Tibial artery (tissue), 4 donors: ENCODE data around the gene MYH3.

Experiments
- DNase-seq, 2 donors: peaks; one replicate each; pipeline ENCODE4 v3.0.0-alpha.2; 2019
- H3K27ac ChIP-seq, 2 donors: fragments of 200-600 bp; sonication (generic) in 1 of 2; 1 replicate in 1 of 2; 2 replicates in 1 of 2; pipeline ENCODE4 v1.5.1; 2018 to 2019; ENCODE audit warnings: mild to moderate bottlenecking in 1 of 2
- H3K27me3 ChIP-seq, 2 donors: fragments of 200-600 bp; sonication (generic) in 1 of 2; one replicate each; pipeline versions ENCODE4 v1.5.1 to v1.6.0; 2016 to 2019
- H3K36me3 ChIP-seq, 3 donors: fragments of 200-600 bp; sonication (generic) in 2 of 3; one replicate each; pipeline ENCODE4 v1.5.1; 2016 to 2019; ENCODE audit warnings: mild to moderate bottlenecking in 2 of 3
- H3K4me1 ChIP-seq, 4 donors: fragments of 200-600 bp; sonication (generic) in 2 of 4; 1 replicate in 3 of 4; 2 replicates in 1 of 4; pipeline ENCODE4 v1.5.1; 2016 to 2019
- H3K4me3 ChIP-seq, 2 donors: fragments of 200-600 bp; sonication (generic) in 1 of 2; 1 replicate in 1 of 2; 2 replicates in 1 of 2; pipeline ENCODE4 v1.5.1; 2018 to 2019; ENCODE audit warnings: mild to moderate bottlenecking in 2 of 2
- H3K9me3 ChIP-seq, 3 donors: fragments of 200-600 bp; sonication (generic) in 1 of 3; one replicate each; pipeline ENCODE4 v1.5.1; 2016 to 2019
- CTCF ChIP-seq, 2 experiments: fragments of 200-600 bp in 1 of 2; fragments of 450-650 bp in 1 of 2; IDR thresholded peaks; one replicate each; pipeline ENCODE4 v1.5.1; 2017 to 2019; ENCODE audit warnings: antibody characterized with exemption in 2 of 2, mild to moderate bottlenecking in 1 of 2, moderate library complexity in 1 of 2
- intact Hi-C: fragments of 100-400 bp; cut with DNase I; formaldehyde crosslinking; loops from one replicate; pipeline ENCODE4 v1.15.0; 2023; ENCODE audit warnings: low total_unique reads

Gene MYH3

DNA sequence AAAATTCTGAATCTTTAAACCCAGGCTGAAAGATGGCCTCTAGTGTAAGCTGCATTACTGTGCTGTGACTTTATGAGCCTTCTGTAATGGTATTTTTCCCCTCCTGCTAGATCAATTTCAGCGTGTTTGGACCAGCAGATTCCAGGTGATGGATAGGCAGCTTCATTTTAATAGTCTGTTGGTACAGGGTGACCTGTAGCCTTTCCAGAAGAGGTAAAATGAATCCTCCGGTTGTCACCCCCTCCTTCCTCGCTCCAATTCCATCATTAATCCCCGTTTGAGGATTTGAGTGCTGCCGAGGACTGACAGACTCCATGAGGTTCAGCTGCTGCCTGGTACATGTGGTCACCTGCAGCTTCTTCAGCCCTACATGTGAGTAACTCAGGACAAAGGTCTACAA is 48.9 kb downstream of the MYH3 start:
- Histone ChIP-seq H3K9me3 (no peaks in the 10 kb centered on the region), H3K4me3 (no peak overlapping the region), H3K27ac (no peak overlapping the region), H3K4me1 (no peaks in the 10 kb centered on the region), H3K27me3 (peaks cover 0 to 7% of the 10 kb centered on the region in 2 donors), H3K36me3 (no peaks in the 10 kb centered on the region)
- intact Hi-C loops, result loop anchor here (5.0 kb wide), 1 partner anchor 681 kb away; no protein-coding TSS in a partner anchor
- no peak for TF ChIP-seq CTCF (IDR thresholded peaks at IDR 0.05)
- DNase-seq, result no peak

DNA sequence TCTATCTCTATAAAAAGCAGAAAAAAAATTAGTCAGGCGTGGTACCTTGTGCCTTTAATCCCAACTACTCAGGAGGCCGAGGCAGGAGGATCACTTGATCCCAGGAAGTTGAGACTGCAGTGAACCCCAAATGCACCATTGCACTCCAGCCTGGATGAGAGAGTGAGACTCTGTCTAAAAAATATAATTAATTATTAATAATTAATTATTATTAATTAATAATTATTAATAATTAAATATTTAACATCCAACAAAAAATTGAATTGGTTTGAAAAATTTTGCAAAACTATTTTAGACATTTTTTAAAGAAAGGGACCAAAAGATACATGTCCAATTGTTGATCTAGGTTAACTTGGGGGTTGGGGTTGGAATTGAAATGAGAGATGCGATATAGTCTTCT is 51.0 kb downstream of the MYH3 start:
- Histone ChIP-seq H3K27me3 (peaks cover 0 to 7% of the 10 kb centered on the region in 2 donors), H3K9me3 (no peaks in the 10 kb centered on the region), H3K4me1 (no peaks in the 10 kb centered on the region), H3K4me3 (no peak overlapping the region), H3K27ac (no peak overlapping the region), H3K36me3 (no peaks in the 10 kb centered on the region)
- DNase-seq, result no peak
- intact Hi-C loops, result loop anchor here (5.0 kb wide), 1 partner anchor 679 kb away; no protein-coding TSS in a partner anchor
- no peak for TF ChIP-seq CTCF (IDR thresholded peaks at IDR 0.05)

GRCh38 chr17:10605221-10605783 is 51.8 kb downstream of the MYH3 start:
- DNase-seq, result no peak
- Histone ChIP-seq H3K27me3 (peaks cover 0 to 8% of the 10 kb centered on the region in 2 donors), H3K4me3 (no peak overlapping the region), H3K4me1 (no peaks in the 10 kb centered on the region), H3K27ac (no peak overlapping the region), H3K36me3 (no peaks in the 10 kb centered on the region), H3K9me3 (no peaks in the 10 kb centered on the region)
- intact Hi-C loops, result loop anchor here (5.0 kb wide), 1 partner anchor 678 kb away; no protein-coding TSS in a partner anchor
- no peak for TF ChIP-seq CTCF (IDR thresholded peaks at IDR 0.05)

GRCh38 chr17:10604521-10604920 is 52.6 kb downstream of the MYH3 start:
- DNase-seq, result no peak
- TF ChIP-seq CTCF (IDR thresholded peaks at IDR 0.05), result no peak
- Histone ChIP-seq H3K27me3 (peaks cover 0 to 11% of the 10 kb centered on the region in 2 donors), H3K4me3 (no peak overlapping the region), H3K9me3 (no peaks in the 10 kb centered on the region), H3K4me1 (no peaks in the 10 kb centered on the region), H3K27ac (no peak overlapping the region), H3K36me3 (no peaks in the 10 kb centered on the region)
- intact Hi-C loops, result no loop called here

- no peak for DNase-seq
- intact Hi-C loops, result no loop called here
- no peak for TF ChIP-seq CTCF (IDR thresholded peaks at IDR 0.05)
- no peak overlapping the region for H3K4me3 ChIP-seq
- H3K27ac ChIP-seq, result no peak overlapping the region
- no peaks in the 10 kb centered on the region for H3K36me3 ChIP-seq
- H3K9me3 ChIP-seq, result no peaks in the 10 kb centered on the region
- no peaks in the 10 kb centered on the region for H3K4me1 ChIP-seq
- H3K27me3 ChIP-seq, result peaks cover 0 to 11% of the 10 kb centered on the region in 2 donors
These were observed 53.2 kb downstream of the MYH3 start for GRCh38 chr17:10603931-10604330.

GRCh38 chr17:10600571-10600970 is 56.5 kb downstream of the MYH3 start:
- intact Hi-C loops, result no loop called here
- H3K27ac ChIP-seq, result no peak overlapping the region

More at GRCh38 chr17:10600571-10600970, 56.5 kb downstream of the MYH3 start:
- Histone ChIP-seq H3K9me3 (no peaks in the 10 kb centered on the region), H3K27me3 (peaks cover 0 to 10% of the 10 kb centered on the region in 2 donors), H3K36me3 (no peaks in the 10 kb centered on the region), H3K4me3 (no peak overlapping the region), H3K4me1 (no peaks in the 10 kb centered on the region)
- no peak for TF ChIP-seq CTCF (IDR thresholded peaks at IDR 0.05)
- no peak for DNase-seq
